Endothelial cell of umbilical vein (primary cell): ENCODE data around the gene SENP8. TPM values are rescaled to one million over a fixed set of nuclear protein-coding genes. Genes with fewer than 3 reads are reported as not detected.

Experiments
- BruUV-seq: library from RNA; stranded (reverse); fragments of 400-500 nt; replicated peaks from 2 replicates; lab custom pipeline; 2021; lab: Mats Ljungman, UMichigan
- CTCF ChIA-PET: fragments of 300-600, 350-600 bp; sonication (Branson Sonifier 250); formaldehyde crosslinking; loops from one replicate; lab custom pipeline; 2021; ENCODE audit warnings: antibody characterized with exemption, inconsistent platforms; lab: Charles Lee
- POLR2A ChIA-PET: fragments of 300-600, 350-600 bp; sonication (Branson Sonifier 250); formaldehyde crosslinking; loops from one replicate; lab custom pipeline; 2021; ENCODE audit warnings: antibody characterized with exemption, inconsistent platforms; lab: Charles Lee
- DNase-seq: peaks from one replicate; pipeline ENCODE4 v3.0.0-alpha.2; 2011; ENCODE audit warnings: low read depth, low spot score
- FAIRE-seq: peaks from 2 replicates; lab custom pipeline; 2011; peaks lifted over from hg19 to GRCh38; lab: Jason Lieb, UNC
- H2AFZ ChIP-seq: 2 replicates; pipeline ENCODE4 v1.6.0; 2012; ENCODE audit warnings: low read depth, low read length, control low read depth, inconsistent platforms
- H3K27ac ChIP-seq: 2 replicates; pipeline ENCODE4 v1.5.1; 2011; ENCODE audit warnings: low read depth, mild to moderate bottlenecking, control low read depth, low read length, moderate library complexity; ENCODE audit not compliant: insufficient read depth
- H3K27me3 ChIP-seq, 2 experiments: 2 replicates each; pipeline versions ENCODE4 v1.6.0 to v1.6.1; 2011; ENCODE audit warnings: low read length in 2 of 2, mixed read lengths in 1 of 2; ENCODE audit not compliant: control insufficient read depth in 2 of 2, insufficient read depth in 2 of 2
- H3K36me3 ChIP-seq, 2 experiments: 2 replicates in 1 of 2; 3 replicates in 1 of 2; pipeline ENCODE4 v1.5.1; 2011; ENCODE audit warnings: low read length in 2 of 2, mild to moderate bottlenecking in 1 of 2, moderate library complexity in 1 of 2; ENCODE audit not compliant: control insufficient read depth in 2 of 2, insufficient read depth in 2 of 2; ENCODE audit errors: extremely low read depth in 1 of 2
- H3K4me1 ChIP-seq: 3 replicates; pipeline ENCODE4 v1.5.1; 2011; ENCODE audit warnings: mild to moderate bottlenecking, low read length; ENCODE audit not compliant: control insufficient read depth, insufficient read depth; ENCODE audit errors: extremely low read depth
- H3K4me2 ChIP-seq: 2 replicates; pipeline ENCODE4 v1.6.1; 2011; ENCODE audit warnings: low read length, control low read depth, mixed read lengths; ENCODE audit not compliant: insufficient read depth
- H3K4me3 ChIP-seq, 3 experiments: fragments of 200-600 bp in 1 of 3; sonication (generic), shearing (Covaris generic) in 1 of 3; replicated peaks in 1 of 3; 2 replicates each; pipeline ENCODE4 v1.5.1; 2011 to 2016; ENCODE audit warnings: control low read depth in 3 of 3, low read length in 3 of 3, mild to moderate bottlenecking in 2 of 3, inconsistent platforms in 1 of 3, low read depth in 1 of 3, moderate library complexity in 1 of 3; ENCODE audit not compliant: insufficient read depth in 1 of 3
- H3K79me2 ChIP-seq: 2 replicates; pipeline ENCODE4 v1.6.0; 2012; ENCODE audit warnings: low read length, inconsistent platforms; ENCODE audit not compliant: control insufficient read depth, insufficient read depth
- H3K9ac ChIP-seq: replicated peaks from 2 replicates; pipeline ENCODE3; 2011; ENCODE audit warnings: low read length, control low read depth; ENCODE audit not compliant: insufficient read depth; ENCODE audit errors: extremely low read depth
- H3K9me1 ChIP-seq: replicated peaks from 3 replicates; pipeline ENCODE4 v1.6.0; 2011; ENCODE audit warnings: mild to moderate bottlenecking, low read length; ENCODE audit not compliant: control insufficient read depth, insufficient read depth; ENCODE audit errors: extremely low read depth
- H3K9me3 ChIP-seq: replicated peaks from 2 replicates; pipeline ENCODE4 v1.5.1; 2012; ENCODE audit warnings: low read length, inconsistent platforms; ENCODE audit not compliant: control insufficient read depth, insufficient read depth
- H4K20me1 ChIP-seq: replicated peaks from 2 replicates; pipeline ENCODE3; 2011; ENCODE audit warnings: mild to moderate bottlenecking, low read length; ENCODE audit not compliant: control insufficient read depth, insufficient read depth; ENCODE audit errors: extremely low read depth
- EZH2 ChIP-seq: IDR thresholded peaks from 2 replicates; pipeline ENCODE4 v1.6.1; 2012; ENCODE audit warnings: borderline replicate concordance, low read depth, mild to moderate bottlenecking, moderate library complexity, low read length, inconsistent platforms; ENCODE audit not compliant: severe bottlenecking
- FOS ChIP-seq: IDR thresholded peaks from 2 replicates; pipeline ENCODE4 v1.6.1; 2011; ENCODE audit warnings: mild to moderate bottlenecking, low read length, moderate library complexity, borderline replicate concordance; ENCODE audit not compliant: insufficient read depth
- JUN ChIP-seq: IDR thresholded peaks from 2 replicates; pipeline ENCODE4 v1.6.1; 2011; ENCODE audit warnings: borderline replicate concordance, low read depth; ENCODE audit not compliant: insufficient read length, insufficient read depth
- MYC ChIP-seq: IDR thresholded peaks from one replicate; pipeline ENCODE4 v1.6.1; 2011; ENCODE audit warnings: mild to moderate bottlenecking, low read depth, low read length
- dilution Hi-C: fragments of 300-500 bp; cut with MboI; formaldehyde crosslinking; loops from one replicate; pipeline ENCODE4 v1.15.0; 2019; ENCODE audit warnings: low sequenced_read_pairs; ENCODE audit not compliant: extremely low pct_ligation_motif_present
- intact Hi-C: fragments of 100-400 bp; cut with micrococcal nuclease; formaldehyde crosslinking; loops from one replicate; pipeline ENCODE4 v1.10.0; 2022
- polyA plus RNA-seq, 4 experiments: library from polyadenylated mRNA; depleted of rRNA in 3 of 4; stranded (reverse) in 3 of 4; unstranded in 1 of 4; fragments of >200 nt; gene quantifications; 2 replicates each; pipeline versions ENCODE4 v1.2.1 to v1.2.3, GENCODE V29; 2011 to 2012; ENCODE audit warnings: missing spikeins in 1 of 4
- total RNA-seq: library from RNA; stranded (reverse); gene quantifications from 2 replicates; pipeline ENCODE4 v1.2.3, GENCODE V29; 2021
- TF ChIP-seq, protein P1 (sequence below), 2 donors: IDR thresholded peaks; 1 replicate in 1 of 2; 2 replicates in 1 of 2; pipeline ENCODE4 v1.5.1; 2011; ENCODE audit warnings: low read length in 2 of 2, mild to moderate bottlenecking in 2 of 2, moderate library complexity in 2 of 2, control low read depth in 1 of 2, inconsistent platforms in 1 of 2, low read depth in 1 of 2; ENCODE audit not compliant: insufficient read depth in 1 of 2; ENCODE audit errors: extremely low read depth in 1 of 2
- TF ChIP-seq, protein P2 (sequence below): IDR thresholded peaks from 2 replicates; pipeline ENCODE4 v1.6.1; 2011; ENCODE audit not compliant: insufficient read depth, insufficient read length

Gene SENP8
- total and polyA plus RNA-seq, 2 donors (not counting 3 experiments of a cell fraction or from before 2014, with no cell fraction given) = 0.91 to 1.3 TPM

DNA sequence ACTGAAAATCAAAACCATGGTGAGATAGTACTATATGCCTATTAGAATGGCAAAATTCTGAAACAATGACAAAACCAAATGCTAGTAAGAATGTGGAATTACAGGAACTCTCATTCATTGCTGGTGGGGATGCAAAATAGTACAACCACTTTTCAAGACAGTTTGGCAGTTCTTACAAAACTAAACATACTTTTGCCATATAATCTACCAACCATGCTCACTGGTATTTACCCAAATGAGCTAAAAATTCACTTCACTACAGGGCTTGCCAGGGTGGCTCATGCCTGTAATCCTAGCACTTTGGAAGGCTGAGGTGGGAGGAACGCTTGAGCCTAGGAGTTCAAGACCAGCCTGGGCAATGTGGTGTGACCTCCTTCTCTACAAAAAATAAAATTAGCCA is 40.3 kb upstream of the SENP8 start:
- ChIA-PET CTCF (interaction anchor here (1.8 kb wide), 1 partner anchor 14 kb away, joined by 4 read pairs; no protein-coding TSS in a partner anchor), POLR2A (no interaction called here)
- Histone ChIP-seq H3K9ac (no peak overlapping the region), H2AFZ (no peak overlapping the region), H3K36me3 (no peaks in the 10 kb centered on the region), H3K9me1 (no peaks in the 10 kb centered on the region), H3K27me3 (no peaks in the 10 kb centered on the region), H3K9me3 (no peaks in the 10 kb centered on the region), H3K27ac (no peak overlapping the region), H3K4me1 (no peaks in the 10 kb centered on the region), H4K20me1 (peaks cover 2% of the 10 kb centered on the region), H3K79me2 (peaks cover 5% of the 10 kb centered on the region), H3K4me2 (no peak overlapping the region), H3K4me3 (no peak overlapping the region)
- dilution Hi-C loops = no loop called here
- FAIRE-seq = no peak
- intact Hi-C loops = no loop called here
- TF ChIP-seq JUN = no peak
- no peak for TF ChIP-seq MYC
- TF ChIP-seq, protein P1, sequence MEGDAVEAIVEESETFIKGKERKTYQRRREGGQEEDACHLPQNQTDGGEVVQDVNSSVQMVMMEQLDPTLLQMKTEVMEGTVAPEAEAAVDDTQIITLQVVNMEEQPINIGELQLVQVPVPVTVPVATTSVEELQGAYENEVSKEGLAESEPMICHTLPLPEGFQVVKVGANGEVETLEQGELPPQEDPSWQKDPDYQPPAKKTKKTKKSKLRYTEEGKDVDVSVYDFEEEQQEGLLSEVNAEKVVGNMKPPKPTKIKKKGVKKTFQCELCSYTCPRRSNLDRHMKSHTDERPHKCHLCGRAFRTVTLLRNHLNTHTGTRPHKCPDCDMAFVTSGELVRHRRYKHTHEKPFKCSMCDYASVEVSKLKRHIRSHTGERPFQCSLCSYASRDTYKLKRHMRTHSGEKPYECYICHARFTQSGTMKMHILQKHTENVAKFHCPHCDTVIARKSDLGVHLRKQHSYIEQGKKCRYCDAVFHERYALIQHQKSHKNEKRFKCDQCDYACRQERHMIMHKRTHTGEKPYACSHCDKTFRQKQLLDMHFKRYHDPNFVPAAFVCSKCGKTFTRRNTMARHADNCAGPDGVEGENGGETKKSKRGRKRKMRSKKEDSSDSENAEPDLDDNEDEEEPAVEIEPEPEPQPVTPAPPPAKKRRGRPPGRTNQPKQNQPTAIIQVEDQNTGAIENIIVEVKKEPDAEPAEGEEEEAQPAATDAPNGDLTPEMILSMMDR (IDR thresholded peaks at IDR 0.05; ENCODE audit: extremely low read depth in 1 of 2, insufficient read depth in 1 of 2, low read depth in 1 of 2, low read length in 2 of 2) = no peak
- no peak for TF ChIP-seq EZH2
- TF ChIP-seq FOS = no peak
- TF ChIP-seq, protein P2, sequence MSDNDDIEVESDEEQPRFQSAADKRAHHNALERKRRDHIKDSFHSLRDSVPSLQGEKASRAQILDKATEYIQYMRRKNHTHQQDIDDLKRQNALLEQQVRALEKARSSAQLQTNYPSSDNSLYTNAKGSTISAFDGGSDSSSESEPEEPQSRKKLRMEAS = no peak
- DNase-seq = no peak
- BruUV-seq = no TSS peak
